ENCODE measurements around the gene LGR5.
A peak's percentile ranks its signal among the peaks of the same experiment; 100 is the strongest.

LGR5 gene

GRCh38 chr12:71436696-71437095 is 2.9 kb upstream of the LGR5 start:
- no peak overlapping the region for H3K4me3 ChIP-seq (replicated peaks; ENCODE audit: low read depth, low read length)
- no peak for TF ChIP-seq CTCF (IDR thresholded peaks at IDR 0.05; ENCODE audit: low read length, missing control alignments)
- DNase-seq (ENCODE audit: low read depth): no peak

GRCh38 chr12:71438670-71439361 is 782 bp upstream of the LGR5 start:
- peak overlapping the region; percentile 37 for H3K4me3 ChIP-seq (replicated peaks; ENCODE audit: low read depth, low read length)
- TF ChIP-seq CTCF (IDR thresholded peaks at IDR 0.05; ENCODE audit: low read length, missing control alignments): no peak
- peak; percentile 6 for DNase-seq (ENCODE audit: low read depth)

GRCh38 chr12:71439362-71439612 is 311 bp upstream of the LGR5 start:
- H3K4me3 ChIP-seq (replicated peaks; ENCODE audit: low read depth, low read length): peak overlapping the region; percentile 37
- TF ChIP-seq CTCF (IDR thresholded peaks at IDR 0.05; ENCODE audit: low read length, missing control alignments): no peak
- DNase-seq (ENCODE audit: low read depth): no peak

GRCh38 chr12:71440345-71440762 is 756 bp downstream of the LGR5 start:
- DNase-seq (ENCODE audit: low read depth): peak; percentile 3
- no peak for TF ChIP-seq CTCF (IDR thresholded peaks at IDR 0.05; ENCODE audit: low read length, missing control alignments)
- peak overlapping the region; percentile 37 for H3K4me3 ChIP-seq (replicated peaks; ENCODE audit: low read depth, low read length)

- no peak overlapping the region for H3K4me3 ChIP-seq (replicated peaks; ENCODE audit: low read depth, low read length)
- TF ChIP-seq CTCF (IDR thresholded peaks at IDR 0.05; ENCODE audit: low read length, missing control alignments): no peak
- DNase-seq (ENCODE audit: low read depth): no peak
These were observed 1.5 kb downstream of the LGR5 start for GRCh38 chr12:71440763-71441748.

- TF ChIP-seq CTCF (IDR thresholded peaks at IDR 0.05; ENCODE audit: low read length, missing control alignments): no peak
- H3K4me3 ChIP-seq (replicated peaks; ENCODE audit: low read depth, low read length): no peak overlapping the region
- no peak for DNase-seq (ENCODE audit: low read depth)
These were observed 2.4 kb downstream of the LGR5 start for GRCh38 chr12:71441836-71442566.

Data from fibroblast of pulmonary artery (primary cell).